K562 (cell line): ENCODE measurements around the gene STK25. TPM values are rescaled to one million over a fixed set of nuclear protein-coding genes. Genes with fewer than 3 reads are reported as not detected.
A peak's percentile ranks its signal among the peaks of the same experiment; 100 is the strongest.

ENCODE experiments used
- FOXM1 ChIP-seq, 2 experiments: fragments of 450-650 bp in 1 of 2; sonication (generic) in 1 of 2; formaldehyde crosslinking in 1 of 2; IDR thresholded peaks; 2 replicates each; pipeline versions ENCODE4 v1.6.1 to v1.9.0; 2017 to 2022; ENCODE audit warnings: low read depth in 2 of 2, mild to moderate bottlenecking in 2 of 2, missing genetic modification reagents in 1 of 2, moderate library complexity in 1 of 2
- FOXP1 ChIP-seq: sonication (generic); formaldehyde crosslinking; IDR thresholded peaks from 2 replicates; pipeline ENCODE4 v1.8.0; 2022; ENCODE audit warnings: mild to moderate bottlenecking, missing genetic modification reagents
- MCM2 ChIP-seq: fragments of 450-650 bp; IDR thresholded peaks from 2 replicates; pipeline ENCODE4 v1.6.1; 2017; ENCODE audit warnings: low read depth, mild to moderate bottlenecking
- MXI1 ChIP-seq: IDR thresholded peaks from 2 replicates; pipeline ENCODE4 v1.6.1; 2011; ENCODE audit warnings: low read depth, mild to moderate bottlenecking, improper control_type of control experiment, low read length
- NCOA6 ChIP-seq: fragments of 450-650 bp; IDR thresholded peaks from 2 replicates; pipeline ENCODE4 v1.6.1; 2017; ENCODE audit warnings: mild to moderate bottlenecking
- NR2C1 ChIP-seq, 2 experiments: fragments of 450-650 bp; IDR thresholded peaks; 2 replicates each; pipeline ENCODE4 v1.6.1; 2017; ENCODE audit warnings: mild to moderate bottlenecking in 2 of 2, antibody characterized with exemption in 1 of 2, inconsistent platforms in 1 of 2, missing compliant biosample characterization in 1 of 2, missing genetic modification characterization in 1 of 2
- NR3C1 ChIP-seq: sonication (generic); formaldehyde crosslinking; IDR thresholded peaks from 2 replicates; pipeline ENCODE4 v1.8.1; 2022; ENCODE audit warnings: missing genetic modification reagents
- POLR2AphosphoS2 ChIP-seq: IDR thresholded peaks from 2 replicates; pipeline ENCODE4 v1.6.1; 2012; ENCODE audit warnings: low read length, improper control_type of control experiment
- POLR2AphosphoS5 ChIP-seq: IDR thresholded peaks from 2 replicates; pipeline ENCODE4 v1.6.1; 2011; ENCODE audit warnings: mild to moderate bottlenecking, low read depth, low read length, moderate library complexity; ENCODE audit not compliant: control insufficient read depth, insufficient read depth
- POU5F1 ChIP-seq: fragments of 150-350 bp; IDR thresholded peaks from 2 replicates; pipeline ENCODE4 v1.6.1; 2014; ENCODE audit warnings: borderline replicate concordance, low read length, low read depth, mild to moderate bottlenecking; ENCODE audit not compliant: partially characterized antibody
- RBFOX2 ChIP-seq: fragments of 200-400 bp; formaldehyde crosslinking; IDR thresholded peaks from 2 replicates; pipeline ENCODE4 v1.6.1; 2017; ENCODE audit warnings: low read depth, mild to moderate bottlenecking, low read length, moderate library complexity
- SETDB1 ChIP-seq: IDR thresholded peaks from one replicate; pipeline ENCODE4 v1.6.1; 2012; ENCODE audit warnings: low read length, control low read depth, inconsistent platforms
- SMAD4 ChIP-seq: fragments of 250-450 bp; sonication (Bioruptor Pico); conservative IDR thresholded peaks from 2 replicates; pipeline ENCODE4 v1.8.0; 2021; ENCODE audit warnings: inconsistent platforms, mild to moderate bottlenecking, moderate library complexity
- SREBF2 ChIP-seq: sonication (generic); formaldehyde crosslinking; IDR thresholded peaks from 2 replicates; pipeline ENCODE4 v1.4.0; 2020; ENCODE audit warnings: mild to moderate bottlenecking, missing genetic modification reagents
- U2AF1 ChIP-seq: fragments of 200-400 bp; formaldehyde crosslinking; optimal IDR thresholded peaks from 2 replicates; pipeline ENCODE3; 2017; ENCODE audit warnings: mild to moderate bottlenecking, low read depth, low read length, moderate library complexity
- ZBTB17 ChIP-seq: fragments of 450-650 bp; formaldehyde crosslinking; IDR thresholded peaks from 2 replicates; pipeline ENCODE4 v1.4.0; 2020; ENCODE audit warnings: mild to moderate bottlenecking
- ZNF408 ChIP-seq: fragments of 250-450 bp; sonication (Bioruptor Pico); IDR thresholded peaks from 2 replicates; pipeline ENCODE4 v1.4.0; 2020; ENCODE audit warnings: low read depth, mild to moderate bottlenecking, moderate library complexity
- polyA plus RNA-seq, 8 experiments: library from polyadenylated mRNA; depleted of rRNA in 4 of 8; stranded (reverse) in 5 of 8; unstranded in 3 of 8; fragments of >200 nt; fragmentation: Nextera tagmentation in 2 of 8; fragmentation: Illumina TruSeq in 1 of 8; extraction: Ambion mirVana in 2 of 8; extraction: Trizol in 1 of 8; gene quantifications; 2 replicates each; pipeline versions ENCODE4 v1.2.1 to v1.2.3, GENCODE V29; 2011 to 2014; ENCODE audit warnings: inconsistent platforms in 1 of 8, missing spikeins in 1 of 8
- total RNA-seq, 7 experiments: library from RNA; depleted of rRNA in 6 of 7; stranded (reverse); fragments of >200 nt in 6 of 7; fragmentation: Illumina TruSeq in 2 of 7; extraction: Trizol in 2 of 7; gene quantifications; 2 replicates each; pipeline versions ENCODE4 v1.2.1 to v1.2.3, GENCODE V29; 2011 to 2021; ENCODE audit warnings: low replicate concordance in 1 of 7
- TF ChIP-seq, protein P1 (sequence below): sonication (generic); formaldehyde crosslinking; IDR thresholded peaks from 2 replicates; pipeline ENCODE4 v1.8.1; 2022; ENCODE audit warnings: missing genetic modification reagents
- TF ChIP-seq, protein P2 (sequence below): IDR thresholded peaks from 2 replicates; pipeline ENCODE4 v1.6.1; 2012; ENCODE audit warnings: low read depth, low read length, improper control_type of control experiment, borderline replicate concordance

Gene STK25
- total and polyA plus RNA-seq, 9 of the 15 experiments (the other 6 are each of a cell fraction or from before 2014, with no cell fraction given), result 5.4 to 177 (median 116) TPM

DNA sequence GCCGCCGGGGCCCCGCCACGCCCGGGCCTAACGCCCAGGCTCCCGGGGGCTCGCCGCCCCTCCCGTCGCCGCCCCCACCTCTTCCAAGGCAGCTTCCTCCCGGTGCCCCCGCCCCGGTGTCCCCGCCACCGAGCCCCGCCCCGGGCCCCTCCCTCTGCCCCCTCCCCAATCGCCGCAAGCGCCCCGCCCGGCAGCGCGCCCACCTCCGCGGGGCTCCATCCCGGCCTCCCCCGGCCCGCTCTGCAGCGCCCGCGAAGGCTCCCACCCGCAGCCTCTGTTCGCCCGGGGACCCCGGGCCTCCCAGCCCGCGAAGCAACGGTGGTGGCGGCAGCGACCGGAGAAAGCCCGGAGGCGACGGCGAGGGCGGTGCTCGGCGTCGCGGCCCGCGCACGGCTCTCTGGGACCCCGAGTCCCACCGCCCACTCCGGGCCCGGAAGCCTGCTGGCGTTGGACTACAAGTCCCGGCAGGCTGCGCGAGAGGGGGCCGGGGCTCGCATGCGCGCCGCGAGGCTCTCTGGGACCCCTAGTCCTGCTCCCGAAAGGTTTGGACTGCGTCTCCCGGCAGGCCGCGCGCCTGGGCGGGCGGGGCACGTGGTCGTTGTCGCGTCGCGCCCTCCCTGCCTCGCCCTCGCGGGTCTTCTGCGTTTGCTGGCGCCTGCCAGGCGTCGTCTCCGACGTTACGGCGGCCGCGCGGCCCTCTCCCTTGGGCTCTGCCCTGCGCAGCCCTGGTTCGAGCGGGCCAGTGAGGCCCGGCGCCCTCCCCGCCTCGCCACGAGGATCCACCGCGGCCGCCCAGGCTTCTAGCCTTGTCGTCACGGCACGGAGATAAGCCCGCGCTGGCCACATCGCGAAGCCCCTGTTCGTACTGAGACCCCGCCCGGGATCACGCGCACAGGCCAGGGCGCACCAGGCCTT lies at the start of gene STK25 (continued):
- TF ChIP-seq RBFOX2 (peak; percentile 88), NR3C1 (CRISPR knock-in tag) (peak; percentile 90), MXI1 (0 out of 2 replicates have a peak, but pooled peaks have one; percentile 13), SREBF2 (CRISPR knock-in tag) (no peak), U2AF1 (peak; percentile 46), FOXP1 (peak; percentile 97), ZNF408 (CRISPR knock-in tag) (no peak), NR2C1 (IDR thresholded peaks at IDR 0.05) (no peak), NR2C1 (tag; IDR thresholded peaks at IDR 0.05) (peak; percentile 42; the same call in 1 of the 2 replicates), MCM2 (no peak), SETDB1 (no peak), SMAD4 (CRISPR knock-in tag) (peak; percentile 86), POLR2AphosphoS2 (no peak), FOXM1 (IDR thresholded peaks at IDR 0.05; ENCODE audit: low read depth) (no peak), FOXM1 (CRISPR knock-in tag; IDR thresholded peaks at IDR 0.05; ENCODE audit: low read depth) (peak; percentile 94), POLR2AphosphoS5 (0 out of 2 replicates have a peak, but pooled peaks have one; percentile 5), ZBTB17 (CRISPR knock-in tag) (peak; percentile 78), NCOA6 (peak; percentile 48; the same call in 1 of the 2 replicates), POU5F1 (peak; percentile 59)
- TF ChIP-seq, protein P1, sequence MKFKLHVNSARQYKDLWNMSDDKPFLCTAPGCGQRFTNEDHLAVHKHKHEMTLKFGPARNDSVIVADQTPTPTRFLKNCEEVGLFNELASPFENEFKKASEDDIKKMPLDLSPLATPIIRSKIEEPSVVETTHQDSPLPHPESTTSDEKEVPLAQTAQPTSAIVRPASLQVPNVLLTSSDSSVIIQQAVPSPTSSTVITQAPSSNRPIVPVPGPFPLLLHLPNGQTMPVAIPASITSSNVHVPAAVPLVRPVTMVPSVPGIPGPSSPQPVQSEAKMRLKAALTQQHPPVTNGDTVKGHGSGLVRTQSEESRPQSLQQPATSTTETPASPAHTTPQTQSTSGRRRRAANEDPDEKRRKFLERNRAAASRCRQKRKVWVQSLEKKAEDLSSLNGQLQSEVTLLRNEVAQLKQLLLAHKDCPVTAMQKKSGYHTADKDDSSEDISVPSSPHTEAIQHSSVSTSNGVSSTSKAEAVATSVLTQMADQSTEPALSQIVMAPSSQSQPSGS, result peak; percentile 61; the same call in 1 of the 2 replicates
- TF ChIP-seq, protein P2, sequence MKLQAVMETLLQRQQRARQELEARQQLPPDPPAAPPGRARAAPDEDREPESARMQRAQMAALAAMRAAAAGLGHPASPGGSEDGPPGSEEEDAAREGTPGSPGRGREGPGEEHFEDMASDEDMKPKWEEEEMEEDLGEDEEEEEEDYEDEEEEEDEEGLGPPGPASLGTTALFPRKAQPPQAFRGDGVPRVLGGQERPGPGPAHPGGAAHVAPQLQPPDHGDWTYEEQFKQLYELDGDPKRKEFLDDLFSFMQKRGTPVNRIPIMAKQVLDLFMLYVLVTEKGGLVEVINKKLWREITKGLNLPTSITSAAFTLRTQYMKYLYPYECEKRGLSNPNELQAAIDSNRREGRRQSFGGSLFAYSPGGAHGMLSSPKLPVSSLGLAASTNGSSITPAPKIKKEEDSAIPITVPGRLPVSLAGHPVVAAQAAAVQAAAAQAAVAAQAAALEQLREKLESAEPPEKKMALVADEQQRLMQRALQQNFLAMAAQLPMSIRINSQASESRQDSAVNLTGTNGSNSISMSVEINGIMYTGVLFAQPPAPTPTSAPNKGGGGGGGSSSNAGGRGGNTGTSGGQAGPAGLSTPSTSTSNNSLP, result no peak
